Hematopoietic multipotent progenitor cell treated with erythropoietin and hydrocortisone succinate and interleukin-3 and kit ligand, for 15 days (in vitro differentiated cells): ENCODE measurements around the gene GABRD.
A peak's percentile ranks its signal among the peaks of the same experiment; 100 is the strongest.

Source experiments
- DNase-seq: peaks from one replicate; pipeline ENCODE4 v3.0.0-alpha.2; 2015; ENCODE audit warnings: low spot score

Gene GABRD

GRCh38 chr1:2039251-2039650 is 20.1 kb downstream of the GABRD start:
- DNase-seq: no peak

GRCh38 chr1:2041305-2041704 is 22.2 kb downstream of the GABRD start:
- DNase-seq: no peak

- no peak for DNase-seq
Measured at GRCh38 chr1:2041887-2042286, 22.7 kb downstream of the GABRD start.

GRCh38 chr1:2042830-2043773 is 24.0 kb downstream of the GABRD start:
- no peak for DNase-seq

GRCh38 chr1:2043886-2044285 is 24.7 kb downstream of the GABRD start:
- no peak for DNase-seq

- DNase-seq: peak; percentile 27
Measured at GRCh38 chr1:2044510-2045319, 25.6 kb downstream of the GABRD start.

GRCh38 chr1:2045468-2046173 is 26.5 kb downstream of the GABRD start:
- DNase-seq: no peak

- DNase-seq: peak; percentile 27
Measured at GRCh38 chr1:2046174-2046917, 27.2 kb downstream of the GABRD start.

- no peak for DNase-seq
Measured at GRCh38 chr1:2046953-2047748, 28.0 kb downstream of the GABRD start.

GRCh38 chr1:2047749-2048729 is 28.9 kb downstream of the GABRD start:
- DNase-seq: no peak

- DNase-seq: no peak
Measured at GRCh38 chr1:2049225-2049717, 30.1 kb downstream of the GABRD start.

GRCh38 chr1:2049718-2050431 is 30.7 kb downstream of the GABRD start, which contains the start of gene PRKCZ:
PRKCZ (plus strand) TSS chr1:2050411; CDS start chr1:2050631, 220 bp downstream.
- DNase-seq: no peak

GRCh38 chr1:2050461-2050792 is 31.3 kb downstream of the GABRD start:
- no peak for DNase-seq

GRCh38 chr1:2050793-2051682 is 31.9 kb downstream of the GABRD start:
- no peak for DNase-seq

- DNase-seq: no peak
Measured at GRCh38 chr1:2052054-2052679, 33.0 kb downstream of the GABRD start.

- DNase-seq: no peak
Measured at GRCh38 chr1:2052756-2053155, 33.6 kb downstream of the GABRD start.

- no peak for DNase-seq
Measured at GRCh38 chr1:2053217-2053616, 34.1 kb downstream of the GABRD start.
